CD4-positive, alpha-beta T cell (primary cell): ENCODE measurements around the gene RBCK1. TPM values are rescaled to one million over a fixed set of nuclear protein-coding genes. Genes with fewer than 3 reads are reported as not detected.

Experiments used
- ATAC-seq: fragments of 200-7000 bp; cut with Tn5 transposase; one replicate; pipeline ENCODE4 v1.10.0; 2022; ENCODE audit warnings: mild to moderate bottlenecking; ENCODE audit not compliant: poor library complexity
- CTCF ChIA-PET: fragments of 350-600 bp; sonication (Branson Sonifier 250); formaldehyde crosslinking; loops from one replicate; lab custom pipeline; 2021; ENCODE audit warnings: antibody characterized with exemption, inconsistent platforms; lab: Charles Lee
- POLR2A ChIA-PET: fragments of 350-600 bp; sonication (Branson Sonifier 250); formaldehyde crosslinking; loops from one replicate; lab custom pipeline; 2021; ENCODE audit warnings: antibody characterized with exemption, inconsistent platforms; lab: Charles Lee
- DNase-seq, 14 experiments: peaks; one replicate each; pipeline ENCODE4 v3.0.0-alpha.2; 2013 to 2020; ENCODE audit warnings: mixed read lengths in 2 of 14
- H3K27ac ChIP-seq, 2 donors: one replicate each; pipeline versions ENCODE4 v1.5.1 to v1.7.0; 2013; ENCODE audit warnings: low read length in 2 of 2, low read depth in 1 of 2, mild to moderate bottlenecking in 1 of 2
- H3K27me3 ChIP-seq, 2 experiments: 1 replicate in 1 of 2; 2 replicates in 1 of 2; pipeline versions ENCODE4 v1.6.1 to v1.7.0; 2013; ENCODE audit warnings: low read length in 2 of 2, control low read depth in 1 of 2, mild to moderate bottlenecking in 1 of 2, moderate library complexity in 1 of 2; ENCODE audit not compliant: insufficient read depth in 2 of 2, control insufficient read depth in 1 of 2
- H3K36me3 ChIP-seq: one replicate; pipeline ENCODE4 v1.6.1; 2013; ENCODE audit warnings: low read length, control low read depth; ENCODE audit not compliant: insufficient read depth
- H3K4me1 ChIP-seq: one replicate; pipeline ENCODE4 v1.6.1; 2013; ENCODE audit warnings: low read length, control low read depth; ENCODE audit not compliant: insufficient read depth
- H3K4me3 ChIP-seq: one replicate; pipeline ENCODE4 v1.5.1; 2013; ENCODE audit warnings: mild to moderate bottlenecking, low read length, moderate library complexity
- H3K9me3 ChIP-seq, 2 experiments: 1 replicate in 1 of 2; 2 replicates in 1 of 2; pipeline versions ENCODE4 v1.6.1 to v1.7.0; 2013; ENCODE audit warnings: low read length in 2 of 2, mild to moderate bottlenecking in 2 of 2, control low read depth in 1 of 2, moderate library complexity in 1 of 2; ENCODE audit not compliant: control insufficient read depth in 1 of 2, insufficient read depth in 1 of 2
- H3K27ac Mint-ChIP-seq: one replicate; pipeline ENCODE4 v1.8.0; 2020; ENCODE audit warnings: mixed read lengths
- H3K27me3 Mint-ChIP-seq: one replicate; pipeline ENCODE4 v1.8.0; 2021; ENCODE audit warnings: mixed read lengths
- H3K36me3 Mint-ChIP-seq: one replicate; pipeline ENCODE4 v1.8.0; 2021; ENCODE audit warnings: low read depth, mixed read lengths
- H3K4me1 Mint-ChIP-seq: one replicate; pipeline ENCODE4 v1.8.0; 2021; ENCODE audit warnings: low read depth, mixed read lengths
- H3K4me3 Mint-ChIP-seq: one replicate; pipeline ENCODE4 v1.8.0; 2020; ENCODE audit warnings: mild to moderate bottlenecking, mixed read lengths
- H3K9me3 Mint-ChIP-seq: one replicate; pipeline ENCODE4 v1.8.0; 2020; ENCODE audit warnings: mixed read lengths
- intact Hi-C, 2 experiments: fragments of 100-400 bp; cut with DNase I in 1 of 2; cut with micrococcal nuclease in 1 of 2; formaldehyde crosslinking; loops; one replicate each; pipeline versions ENCODE4 v1.15.1 to v1.9.0; 2023 to 2025; cut with DNase I, micrococcal nuclease
- total RNA-seq, 174 experiments: library from RNA in 2 of 174; stranded (reverse) in 2 of 174; gene quantifications; one replicate each; pipeline ENCODE4 v1.2.3 and lab custom pipeline; 2021 to 2026
- TF ChIP-seq, protein P1 (sequence below): fragments of 200-600 bp; IDR thresholded peaks from one replicate; pipeline ENCODE4 v1.8.0; 2022; ENCODE audit warnings: antibody characterized with exemption, mild to moderate bottlenecking

The RBCK1 gene
- total RNA-seq, 2 experiments from 2014 or later: 53.3 to 57.3 TPM

DNA sequence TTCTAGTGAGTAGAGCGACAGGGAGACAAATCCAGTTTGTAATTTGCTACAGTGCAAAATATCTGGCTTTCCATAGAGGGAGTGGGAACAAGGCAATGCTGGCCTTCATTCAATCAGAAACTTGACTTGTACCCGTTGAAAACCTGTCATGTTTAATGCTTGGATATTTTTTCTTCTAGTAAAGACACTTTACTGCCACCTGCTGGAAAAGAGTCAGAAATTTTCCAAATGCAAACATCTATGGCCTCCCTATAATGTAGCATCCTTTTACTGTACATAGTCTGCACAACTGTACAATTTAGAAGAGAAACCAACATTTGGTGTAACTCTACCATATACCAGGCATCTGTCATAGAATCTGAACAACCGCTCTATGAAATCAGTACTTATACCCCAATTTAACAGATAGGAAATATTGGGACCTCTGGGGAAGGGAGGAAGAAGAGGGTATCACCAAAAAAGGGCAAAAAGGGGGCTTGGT lies 70.9 kb downstream of the RBCK1 start:
- ATAC-seq (peak; percentile 88), DNase-seq (peak in 6 of 14 experiments; percentile 4 to 81 (median 62))
- POLR2A ChIA-PET: no interaction called here
- Histone ChIP-seq H3K36me3 (peaks cover 23% of the 10 kb centered on the region), H3K4me1 (peaks cover 11% of the 10 kb centered on the region), H3K27me3 (no peaks in the 10 kb centered on the region), H3K4me3 (no peak overlapping the region), H3K9me3 (peaks cover 0 to 3% of the 10 kb centered on the region in 2 experiments), H3K27ac (no peak overlapping the region)
- CTCF ChIA-PET: interaction anchor here (1.4 to 2.2 kb wide), 2 partner anchors 16 to 125 kb away, joined by 3 to 12 read pairs; no protein-coding TSS in a partner anchor
- no peaks in the 10 kb centered on the region for H3K9me3 Mint-ChIP-seq
- no peak overlapping the region for H3K27ac Mint-ChIP-seq
- intact Hi-C loops: loop anchor here (1.0 to 5.0 kb wide), 5 partner anchors 16 to 125 kb away; partner anchors contain the start of gene TBC1D20 (in 2 of the 2)
- TF ChIP-seq, protein P1, sequence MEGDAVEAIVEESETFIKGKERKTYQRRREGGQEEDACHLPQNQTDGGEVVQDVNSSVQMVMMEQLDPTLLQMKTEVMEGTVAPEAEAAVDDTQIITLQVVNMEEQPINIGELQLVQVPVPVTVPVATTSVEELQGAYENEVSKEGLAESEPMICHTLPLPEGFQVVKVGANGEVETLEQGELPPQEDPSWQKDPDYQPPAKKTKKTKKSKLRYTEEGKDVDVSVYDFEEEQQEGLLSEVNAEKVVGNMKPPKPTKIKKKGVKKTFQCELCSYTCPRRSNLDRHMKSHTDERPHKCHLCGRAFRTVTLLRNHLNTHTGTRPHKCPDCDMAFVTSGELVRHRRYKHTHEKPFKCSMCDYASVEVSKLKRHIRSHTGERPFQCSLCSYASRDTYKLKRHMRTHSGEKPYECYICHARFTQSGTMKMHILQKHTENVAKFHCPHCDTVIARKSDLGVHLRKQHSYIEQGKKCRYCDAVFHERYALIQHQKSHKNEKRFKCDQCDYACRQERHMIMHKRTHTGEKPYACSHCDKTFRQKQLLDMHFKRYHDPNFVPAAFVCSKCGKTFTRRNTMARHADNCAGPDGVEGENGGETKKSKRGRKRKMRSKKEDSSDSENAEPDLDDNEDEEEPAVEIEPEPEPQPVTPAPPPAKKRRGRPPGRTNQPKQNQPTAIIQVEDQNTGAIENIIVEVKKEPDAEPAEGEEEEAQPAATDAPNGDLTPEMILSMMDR: peak; percentile 77
- no peak overlapping the region for H3K4me3 Mint-ChIP-seq
- peaks cover 31% of the 10 kb centered on the region for H3K36me3 Mint-ChIP-seq
- no peaks in the 10 kb centered on the region for H3K27me3 Mint-ChIP-seq
- H3K4me1 Mint-ChIP-seq: peaks cover 28% of the 10 kb centered on the region

DNA sequence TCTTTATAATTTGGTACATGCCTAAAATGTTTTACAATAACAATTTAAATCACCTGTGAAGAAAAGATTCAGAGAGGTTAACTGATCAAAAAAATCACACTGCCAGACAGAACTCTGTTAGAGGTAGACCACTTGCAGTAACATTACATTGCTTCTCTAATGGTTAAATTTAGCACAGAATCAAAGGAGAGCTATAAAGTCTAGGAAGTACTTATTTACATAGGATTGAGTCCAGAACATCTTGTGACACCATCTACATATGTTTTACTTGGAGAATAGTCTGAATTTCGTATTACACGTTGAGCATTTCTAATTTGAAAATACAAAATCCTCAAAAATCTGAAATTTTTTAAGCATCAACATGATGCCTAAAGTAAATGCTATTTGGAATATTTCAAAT lies 71.4 kb downstream of the RBCK1 start:
- Histone ChIP-seq H3K4me3 (no peak overlapping the region), H3K27me3 (no peaks in the 10 kb centered on the region), H3K4me1 (peaks cover 11% of the 10 kb centered on the region), H3K27ac (no peak overlapping the region), H3K9me3 (peaks cover 0 to 3% of the 10 kb centered on the region in 2 experiments), H3K36me3 (peaks cover 28% of the 10 kb centered on the region)
- DNase-seq (no peak), ATAC-seq (no peak)
- POLR2A ChIA-PET: no interaction called here
- TF ChIP-seq, protein P1: no peak
- Mint-ChIP-seq H3K4me3 (no peak overlapping the region), H3K9me3 (no peaks in the 10 kb centered on the region), H3K36me3 (peaks cover 36% of the 10 kb centered on the region), H3K4me1 (peaks cover 28% of the 10 kb centered on the region), H3K27me3 (no peaks in the 10 kb centered on the region), H3K27ac (no peak overlapping the region)
- CTCF ChIA-PET: interaction anchor here (1.4 to 2.2 kb wide), 2 partner anchors 16 to 125 kb away, joined by 3 to 12 read pairs; no protein-coding TSS in a partner anchor
- intact Hi-C loops: loop anchor here (1.0 to 5.0 kb wide), 4 partner anchors 17 to 125 kb away; partner anchors contain the start of gene TBC1D20 (in 2 of the 2)

DNA sequence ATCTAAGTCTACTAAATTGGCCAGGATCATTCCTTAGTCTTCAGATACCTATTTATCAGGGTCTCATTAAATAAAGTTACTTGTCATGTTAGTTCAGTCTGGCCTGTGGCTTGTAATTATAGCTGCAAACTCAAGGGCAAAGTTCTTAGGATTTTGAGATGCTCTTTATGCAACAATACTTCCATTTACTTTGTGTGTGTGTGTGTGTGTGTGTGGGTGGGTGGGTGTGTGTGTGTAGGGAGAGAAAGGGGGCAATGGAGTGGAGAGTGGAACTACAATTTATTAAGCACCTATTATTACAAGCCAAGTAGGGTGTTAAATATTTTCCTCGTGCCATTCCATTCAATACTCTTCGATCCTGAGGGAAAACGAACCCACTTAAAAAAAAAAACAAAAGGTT lies 71.9 kb downstream of the RBCK1 start:
- Histone ChIP-seq H3K9me3 (peaks cover 0 to 3% of the 10 kb centered on the region in 2 experiments), H3K27ac (no peak overlapping the region), H3K4me1 (peaks cover 11% of the 10 kb centered on the region), H3K4me3 (no peak overlapping the region), H3K36me3 (peaks cover 28% of the 10 kb centered on the region), H3K27me3 (no peaks in the 10 kb centered on the region)
- Mint-ChIP-seq H3K27ac (no peak overlapping the region), H3K27me3 (no peaks in the 10 kb centered on the region), H3K36me3 (peaks cover 41% of the 10 kb centered on the region), H3K4me3 (no peak overlapping the region), H3K4me1 (peaks cover 28% of the 10 kb centered on the region), H3K9me3 (no peaks in the 10 kb centered on the region)
- intact Hi-C loops: no loop called here
- no peak for DNase-seq
- ChIA-PET CTCF (interaction anchor here (2.2 kb wide), 1 partner anchor 126 kb away, joined by 12 read pairs; no protein-coding TSS in a partner anchor), POLR2A (no interaction called here)
- TF ChIP-seq, protein P1: no peak
- no peak for ATAC-seq
